Liver (tissue), 9 donors: ENCODE measurements around the gene TRAK1. TPM values are rescaled to one million over a fixed set of nuclear protein-coding genes. Genes with fewer than 3 reads are reported as not detected.

ENCODE experiments used
- DNase-seq: peaks from one replicate; pipeline ENCODE4 v3.0.0-alpha.2; 2017; ENCODE audit warnings: low spot score
- H3K27ac ChIP-seq, 2 donors: one replicate each; pipeline ENCODE4 v1.7.0; 2013; ENCODE audit warnings: inconsistent platforms in 2 of 2, low read length in 2 of 2, control low read depth in 1 of 2, low read depth in 1 of 2, mild to moderate bottlenecking in 1 of 2
- H3K27me3 ChIP-seq, 4 donors: one replicate each; pipeline versions ENCODE4 v1.6.1 to v1.7.0; 2013; ENCODE audit warnings: low read length in 3 of 4, inconsistent platforms in 1 of 4, mild to moderate bottlenecking in 1 of 4, moderate library complexity in 1 of 4; ENCODE audit not compliant: control insufficient read depth in 4 of 4, insufficient read depth in 4 of 4
- H3K36me3 ChIP-seq, 4 donors: one replicate each; pipeline versions ENCODE4 v1.6.1 to v1.7.0; 2013; ENCODE audit warnings: low read length in 3 of 4, mild to moderate bottlenecking in 3 of 4, low read depth in 1 of 4, moderate library complexity in 1 of 4; ENCODE audit not compliant: control insufficient read depth in 4 of 4, insufficient read depth in 3 of 4
- H3K4me1 ChIP-seq, 4 donors: one replicate each; pipeline versions ENCODE4 v1.6.1 to v1.7.0; 2013; ENCODE audit warnings: low read length in 3 of 4, mild to moderate bottlenecking in 3 of 4, moderate library complexity in 1 of 4; ENCODE audit not compliant: control insufficient read depth in 4 of 4, insufficient read depth in 4 of 4
- H3K4me3 ChIP-seq, 3 donors: one replicate each; pipeline versions ENCODE4 v1.6.1 to v1.7.0; 2013; ENCODE audit warnings: low read length in 3 of 3, control low read depth in 1 of 3, low read depth in 1 of 3, mild to moderate bottlenecking in 1 of 3
- H3K9ac ChIP-seq, 2 donors: one replicate each; pipeline ENCODE4 v1.7.0; 2013; ENCODE audit warnings: low read length in 2 of 2, mild to moderate bottlenecking in 2 of 2, moderate library complexity in 2 of 2, control low read depth in 1 of 2, low read depth in 1 of 2
- H3K9me3 ChIP-seq, 4 donors: one replicate each; pipeline versions ENCODE4 v1.6.1 to v1.7.0; 2013; ENCODE audit warnings: low read length in 3 of 4; ENCODE audit not compliant: control insufficient read depth in 4 of 4
- EGR1 ChIP-seq, 2 donors: IDR thresholded peaks; 2 replicates each; pipeline ENCODE4 v1.6.1; 2016 to 2018; ENCODE audit warnings: antibody characterized with exemption in 2 of 2, low read depth in 2 of 2
- FOXA1 ChIP-seq: IDR thresholded peaks from 2 replicates; pipeline ENCODE4 v1.6.1; 2016; ENCODE audit warnings: antibody characterized with exemption
- FOXA2 ChIP-seq: IDR thresholded peaks from 2 replicates; pipeline ENCODE4 v1.6.1; 2016; ENCODE audit warnings: antibody characterized with exemption
- GABPA ChIP-seq, 2 donors: IDR thresholded peaks in 1 of 2; conservative IDR thresholded peaks in 1 of 2; 2 replicates each; pipeline ENCODE4 v1.6.1; 2016; ENCODE audit warnings: antibody characterized with exemption in 2 of 2, mild to moderate bottlenecking in 1 of 2, moderate library complexity in 1 of 2
- HNF4A ChIP-seq, 2 donors: conservative IDR thresholded peaks; 2 replicates each; pipeline ENCODE4 v1.6.1; 2016; ENCODE audit warnings: antibody characterized with exemption in 2 of 2, mild to moderate bottlenecking in 2 of 2
- HNF4G ChIP-seq: IDR thresholded peaks from 2 replicates; pipeline ENCODE4 v1.6.1; 2016; ENCODE audit warnings: antibody characterized with exemption
- JUND ChIP-seq, 2 donors: IDR thresholded peaks; 2 replicates each; pipeline ENCODE4 v1.6.1; 2016; ENCODE audit warnings: antibody characterized with exemption in 2 of 2
- NR2F2 ChIP-seq: IDR thresholded peaks from 2 replicates; pipeline ENCODE4 v1.6.1; 2016; ENCODE audit warnings: antibody characterized with exemption
- RAD21 ChIP-seq, 2 donors: IDR thresholded peaks; 2 replicates each; pipeline ENCODE4 v1.6.1; 2016; ENCODE audit warnings: antibody characterized with exemption in 2 of 2, mild to moderate bottlenecking in 2 of 2
- RXRA ChIP-seq, 2 donors: IDR thresholded peaks; 2 replicates each; pipeline ENCODE4 v1.6.1; 2017 to 2018; ENCODE audit warnings: antibody characterized with exemption in 2 of 2, mild to moderate bottlenecking in 1 of 2
- SP1 ChIP-seq: IDR thresholded peaks from 2 replicates; pipeline ENCODE4 v1.6.1; 2018; ENCODE audit warnings: antibody characterized with exemption, mild to moderate bottlenecking
- TAF1 ChIP-seq: conservative IDR thresholded peaks from 2 replicates; pipeline ENCODE4 v1.6.1; 2016; ENCODE audit warnings: antibody characterized with exemption, mild to moderate bottlenecking
- YY1 ChIP-seq: IDR thresholded peaks from 2 replicates; pipeline ENCODE4 v1.6.1; 2016; ENCODE audit warnings: antibody characterized with exemption, mild to moderate bottlenecking
- WGBS: extraction: QIAGEN DNeasy Blood & Tissue Kit; methylation state at CpG from one replicate; pipeline ENCODE4 v1.1.7; 2013; 5-methylcytosine and 5-hydroxymethylcytosine counted together
- polyA plus RNA-seq, 2 donors: library from polyadenylated mRNA; stranded (reverse) in 1 of 2; unstranded in 1 of 2; fragments of 200-250 nt in 1 of 2; fragments of >200 nt in 1 of 2; fragmentation: Nextera tagmentation in 1 of 2; extraction: Ambion mirVana in 1 of 2; gene quantifications; one replicate each; pipeline versions ENCODE4 v1.2.1 to v1.2.3, GENCODE V29; 2013 to 2015
- total RNA-seq, 2 donors: library from RNA; depleted of rRNA; stranded (reverse); fragments of >200 nt; gene quantifications; one replicate each; pipeline ENCODE4 v1.2.3, GENCODE V29; 2014
- TF ChIP-seq, protein P1 (sequence below): fragments of 150-350 bp; IDR thresholded peaks from 2 replicates; pipeline ENCODE4 v1.5.1; 2017; ENCODE audit warnings: improper control_type of control experiment, low read depth, low read length; ENCODE audit not compliant: missing input control
- TF ChIP-seq, protein P2 (sequence below): IDR thresholded peaks from 2 replicates; pipeline ENCODE4 v1.6.1; 2016; ENCODE audit warnings: antibody characterized with exemption
- TF ChIP-seq, protein P3 (sequence below): IDR thresholded peaks from 2 replicates; pipeline ENCODE4 v1.6.1; 2016; ENCODE audit warnings: antibody characterized with exemption
- TF ChIP-seq, protein P4 (sequence below): IDR thresholded peaks from 2 replicates; pipeline ENCODE4 v1.6.1; 2016; ENCODE audit warnings: antibody characterized with exemption
- TF ChIP-seq, protein P5 (sequence below): IDR thresholded peaks from 2 replicates; pipeline ENCODE4 v1.6.1; 2016; ENCODE audit warnings: antibody characterized with exemption, mild to moderate bottlenecking
- donor health status: healthy.
- donor health status: healthy.
- donor health status: healthy.
- donor health status: healthy.
- donor health status: healthy.

The TRAK1 gene
- total and polyA plus RNA-seq, 4 donors = 3.4 to 21.7 (median 8.6) TPM

DNA sequence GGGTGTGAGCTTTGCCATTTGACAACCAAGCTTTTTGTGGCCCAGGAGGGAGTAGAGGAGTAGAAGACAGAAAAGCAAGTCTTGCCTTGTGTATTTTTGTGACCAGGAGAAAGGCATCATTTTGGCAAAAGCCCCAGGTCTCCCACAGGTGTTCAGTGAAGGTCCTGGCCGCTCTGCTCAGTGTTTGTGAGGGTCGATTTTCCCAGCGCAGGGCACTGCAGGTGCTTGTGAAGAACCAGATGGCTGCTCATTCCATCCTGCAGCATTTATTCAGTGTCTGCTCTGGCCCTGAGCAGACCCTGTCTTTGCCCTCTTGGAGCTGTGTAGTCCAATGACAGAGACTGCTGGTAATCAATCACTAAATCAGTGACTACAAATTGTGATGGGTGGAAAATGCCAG is 19.5 kb downstream of the TRAK1 start:
- no peaks in the 10 kb centered on the region for H3K9me3 ChIP-seq
- no peak overlapping the region for H3K27ac ChIP-seq
- peaks cover 0 to 10% (median 4%) of the 10 kb centered on the region in 4 donors for H3K4me1 ChIP-seq
- TF ChIP-seq YY1 = no peak
- TF ChIP-seq FOXA2 = no peak
- no peak for TF ChIP-seq EGR1 (IDR thresholded peaks at IDR 0.05; ENCODE audit: low read depth in 2 of 2)
- TF ChIP-seq, protein P1, sequence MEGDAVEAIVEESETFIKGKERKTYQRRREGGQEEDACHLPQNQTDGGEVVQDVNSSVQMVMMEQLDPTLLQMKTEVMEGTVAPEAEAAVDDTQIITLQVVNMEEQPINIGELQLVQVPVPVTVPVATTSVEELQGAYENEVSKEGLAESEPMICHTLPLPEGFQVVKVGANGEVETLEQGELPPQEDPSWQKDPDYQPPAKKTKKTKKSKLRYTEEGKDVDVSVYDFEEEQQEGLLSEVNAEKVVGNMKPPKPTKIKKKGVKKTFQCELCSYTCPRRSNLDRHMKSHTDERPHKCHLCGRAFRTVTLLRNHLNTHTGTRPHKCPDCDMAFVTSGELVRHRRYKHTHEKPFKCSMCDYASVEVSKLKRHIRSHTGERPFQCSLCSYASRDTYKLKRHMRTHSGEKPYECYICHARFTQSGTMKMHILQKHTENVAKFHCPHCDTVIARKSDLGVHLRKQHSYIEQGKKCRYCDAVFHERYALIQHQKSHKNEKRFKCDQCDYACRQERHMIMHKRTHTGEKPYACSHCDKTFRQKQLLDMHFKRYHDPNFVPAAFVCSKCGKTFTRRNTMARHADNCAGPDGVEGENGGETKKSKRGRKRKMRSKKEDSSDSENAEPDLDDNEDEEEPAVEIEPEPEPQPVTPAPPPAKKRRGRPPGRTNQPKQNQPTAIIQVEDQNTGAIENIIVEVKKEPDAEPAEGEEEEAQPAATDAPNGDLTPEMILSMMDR = no peak
- no peak for TF ChIP-seq JUND (IDR thresholded peaks at IDR 0.05)
- TF ChIP-seq TAF1 = no peak
- no peak for TF ChIP-seq SP1
- TF ChIP-seq GABPA (IDR thresholded peaks at IDR 0.05 in 1 of 2, conservative IDR thresholded peaks at IDR 0.05 in 1 of 2) = no peak
- TF ChIP-seq HNF4G = no peak
- TF ChIP-seq, protein P2, sequence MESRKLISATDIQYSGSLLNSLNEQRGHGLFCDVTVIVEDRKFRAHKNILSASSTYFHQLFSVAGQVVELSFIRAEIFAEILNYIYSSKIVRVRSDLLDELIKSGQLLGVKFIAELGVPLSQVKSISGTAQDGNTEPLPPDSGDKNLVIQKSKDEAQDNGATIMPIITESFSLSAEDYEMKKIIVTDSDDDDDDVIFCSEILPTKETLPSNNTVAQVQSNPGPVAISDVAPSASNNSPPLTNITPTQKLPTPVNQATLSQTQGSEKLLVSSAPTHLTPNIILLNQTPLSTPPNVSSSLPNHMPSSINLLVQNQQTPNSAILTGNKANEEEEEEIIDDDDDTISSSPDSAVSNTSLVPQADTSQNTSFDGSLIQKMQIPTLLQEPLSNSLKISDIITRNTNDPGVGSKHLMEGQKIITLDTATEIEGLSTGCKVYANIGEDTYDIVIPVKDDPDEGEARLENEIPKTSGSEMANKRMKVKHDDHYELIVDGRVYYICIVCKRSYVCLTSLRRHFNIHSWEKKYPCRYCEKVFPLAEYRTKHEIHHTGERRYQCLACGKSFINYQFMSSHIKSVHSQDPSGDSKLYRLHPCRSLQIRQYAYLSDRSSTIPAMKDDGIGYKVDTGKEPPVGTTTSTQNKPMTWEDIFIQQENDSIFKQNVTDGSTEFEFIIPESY = no peak
- no peak for TF ChIP-seq RXRA (IDR thresholded peaks at IDR 0.05)
- no peak for TF ChIP-seq NR2F2
- TF ChIP-seq, protein P3, sequence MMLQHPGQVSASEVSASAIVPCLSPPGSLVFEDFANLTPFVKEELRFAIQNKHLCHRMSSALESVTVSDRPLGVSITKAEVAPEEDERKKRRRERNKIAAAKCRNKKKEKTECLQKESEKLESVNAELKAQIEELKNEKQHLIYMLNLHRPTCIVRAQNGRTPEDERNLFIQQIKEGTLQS = no peak
- no peak for TF ChIP-seq HNF4A (conservative IDR thresholded peaks at IDR 0.05)
- no peak for TF ChIP-seq RAD21 (IDR thresholded peaks at IDR 0.05)
- TF ChIP-seq FOXA1 = no peak
- TF ChIP-seq, protein P4, sequence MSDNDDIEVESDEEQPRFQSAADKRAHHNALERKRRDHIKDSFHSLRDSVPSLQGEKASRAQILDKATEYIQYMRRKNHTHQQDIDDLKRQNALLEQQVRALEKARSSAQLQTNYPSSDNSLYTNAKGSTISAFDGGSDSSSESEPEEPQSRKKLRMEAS = no peak
- H3K4me3 ChIP-seq = no peak overlapping the region
- no peak overlapping the region for H3K9ac ChIP-seq
- H3K36me3 ChIP-seq = no peaks in the 10 kb centered on the region
- H3K27me3 ChIP-seq = no peaks in the 10 kb centered on the region
- 95% methylated on average over 3 of the region's 3 CpGs for WGBS
- DNase-seq = no peak

DNA sequence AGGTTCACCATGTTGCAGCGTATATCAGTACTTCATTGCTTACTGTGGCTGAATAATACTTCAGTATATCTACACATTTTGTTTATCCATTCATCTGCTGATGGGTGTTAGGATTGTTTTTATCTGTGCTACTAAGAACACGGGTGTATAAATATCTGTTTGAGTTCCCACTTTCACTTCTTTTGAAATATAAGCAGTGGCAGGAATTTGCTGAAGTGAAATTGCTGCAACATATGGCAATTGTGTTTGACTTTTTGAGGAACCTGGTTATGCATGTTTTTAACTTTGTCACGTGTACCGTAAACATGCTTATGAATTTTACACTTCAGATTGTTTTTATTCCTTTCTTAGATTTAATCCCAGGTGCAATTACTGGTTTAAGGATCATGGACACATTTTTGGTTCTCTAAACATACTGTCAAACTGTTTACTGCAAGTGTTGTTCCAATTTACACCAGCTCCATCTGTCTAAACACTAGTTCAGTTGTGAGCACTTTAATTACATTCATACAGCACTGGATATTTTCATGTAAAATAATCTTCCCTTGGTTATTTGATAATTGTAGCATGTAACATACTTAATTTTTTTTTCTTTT is 23.1 kb downstream of the TRAK1 start:
- 80% methylated on average over 4 of the region's 4 CpGs for WGBS
- Histone ChIP-seq H3K27me3 (no peaks in the 10 kb centered on the region), H3K9me3 (no peaks in the 10 kb centered on the region), H3K4me1 (peaks cover 0 to 22% (median 11%) of the 10 kb centered on the region in 4 donors), H3K4me3 (no peak overlapping the region), H3K27ac (no peak overlapping the region), H3K9ac (no peak overlapping the region), H3K36me3 (no peaks in the 10 kb centered on the region)
- DNase-seq = no peak
- TF ChIP-seq EGR1 (IDR thresholded peaks at IDR 0.05; ENCODE audit: low read depth in 2 of 2) = no peak
- TF ChIP-seq, protein P5, sequence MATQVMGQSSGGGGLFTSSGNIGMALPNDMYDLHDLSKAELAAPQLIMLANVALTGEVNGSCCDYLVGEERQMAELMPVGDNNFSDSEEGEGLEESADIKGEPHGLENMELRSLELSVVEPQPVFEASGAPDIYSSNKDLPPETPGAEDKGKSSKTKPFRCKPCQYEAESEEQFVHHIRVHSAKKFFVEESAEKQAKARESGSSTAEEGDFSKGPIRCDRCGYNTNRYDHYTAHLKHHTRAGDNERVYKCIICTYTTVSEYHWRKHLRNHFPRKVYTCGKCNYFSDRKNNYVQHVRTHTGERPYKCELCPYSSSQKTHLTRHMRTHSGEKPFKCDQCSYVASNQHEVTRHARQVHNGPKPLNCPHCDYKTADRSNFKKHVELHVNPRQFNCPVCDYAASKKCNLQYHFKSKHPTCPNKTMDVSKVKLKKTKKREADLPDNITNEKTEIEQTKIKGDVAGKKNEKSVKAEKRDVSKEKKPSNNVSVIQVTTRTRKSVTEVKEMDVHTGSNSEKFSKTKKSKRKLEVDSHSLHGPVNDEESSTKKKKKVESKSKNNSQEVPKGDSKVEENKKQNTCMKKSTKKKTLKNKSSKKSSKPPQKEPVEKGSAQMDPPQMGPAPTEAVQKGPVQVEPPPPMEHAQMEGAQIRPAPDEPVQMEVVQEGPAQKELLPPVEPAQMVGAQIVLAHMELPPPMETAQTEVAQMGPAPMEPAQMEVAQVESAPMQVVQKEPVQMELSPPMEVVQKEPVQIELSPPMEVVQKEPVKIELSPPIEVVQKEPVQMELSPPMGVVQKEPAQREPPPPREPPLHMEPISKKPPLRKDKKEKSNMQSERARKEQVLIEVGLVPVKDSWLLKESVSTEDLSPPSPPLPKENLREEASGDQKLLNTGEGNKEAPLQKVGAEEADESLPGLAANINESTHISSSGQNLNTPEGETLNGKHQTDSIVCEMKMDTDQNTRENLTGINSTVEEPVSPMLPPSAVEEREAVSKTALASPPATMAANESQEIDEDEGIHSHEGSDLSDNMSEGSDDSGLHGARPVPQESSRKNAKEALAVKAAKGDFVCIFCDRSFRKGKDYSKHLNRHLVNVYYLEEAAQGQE = no peak
- TF ChIP-seq, protein P3 = no peak
- no peak for TF ChIP-seq GABPA (IDR thresholded peaks at IDR 0.05 in 1 of 2, conservative IDR thresholded peaks at IDR 0.05 in 1 of 2)
- no peak for TF ChIP-seq FOXA2
- no peak for TF ChIP-seq HNF4A (conservative IDR thresholded peaks at IDR 0.05)
- no peak for TF ChIP-seq SP1
- no peak for TF ChIP-seq YY1
- no peak for TF ChIP-seq JUND (IDR thresholded peaks at IDR 0.05)
- no peak for TF ChIP-seq TAF1
- no peak for TF ChIP-seq FOXA1
- TF ChIP-seq, protein P4 = no peak
- TF ChIP-seq RXRA (IDR thresholded peaks at IDR 0.05) = no peak
- no peak for TF ChIP-seq NR2F2
- no peak for TF ChIP-seq HNF4G
- TF ChIP-seq, protein P2 = no peak
- no peak for TF ChIP-seq RAD21 (IDR thresholded peaks at IDR 0.05)
